ENCODE data around the gene PURB. TPM values are rescaled to one million over a fixed set of nuclear protein-coding genes. Genes with fewer than 3 reads are reported as not detected.

PURB gene
- total and polyA plus RNA-seq, 2 experiments from 2014 or later: 3.1 to 27.1 TPM

- no peaks in the 10 kb centered on the region for H3K27me3 ChIP-seq (ENCODE audit: insufficient read depth)
- H3K79me2 ChIP-seq (replicated peaks; ENCODE audit: insufficient read depth): no peaks in the 10 kb centered on the region
- no peak overlapping the region for H3K27ac ChIP-seq (ENCODE audit: low read depth)
- H3K4me2 ChIP-seq: no peak overlapping the region
- no peaks in the 10 kb centered on the region for H3K4me1 Mint-ChIP-seq
- peaks cover 52% of the 10 kb centered on the region for H3K36me3 Mint-ChIP-seq (ENCODE audit: low read depth)
- no peaks in the 10 kb centered on the region for H3K4me1 ChIP-seq (ENCODE audit: insufficient read depth)
- DNase-seq (ENCODE audit: low spot score) (no peak), ATAC-seq (no peak)
- peaks cover 34% of the 10 kb centered on the region for H3K36me3 ChIP-seq (ENCODE audit: insufficient read depth)
- H3K27me3 Mint-ChIP-seq (ENCODE audit: insufficient read depth, low read depth, poor library complexity): peaks cover 8% of the 10 kb centered on the region
- H3K9me2 ChIP-seq (ENCODE audit: insufficient read depth): no peaks in the 10 kb centered on the region
- no peak overlapping the region for H2AFZ ChIP-seq
- peaks cover 17% of the 10 kb centered on the region for H4K20me1 ChIP-seq (replicated peaks; ENCODE audit: insufficient read depth)
- TF ChIP-seq POLR2AphosphoS5 (IDR thresholded peaks at IDR 0.05; ENCODE audit: low read depth) (no peak), STAT1 (IDR thresholded peaks at IDR 0.05; ENCODE audit: unreplicated experiment) (no peak), ZNF331 (CRISPR knock-in tag; IDR thresholded peaks at IDR 0.05; ENCODE audit: low read depth) (no peak), JUNB (IDR thresholded peaks at IDR 0.05; ENCODE audit: unreplicated experiment) (no peak), CREB1 (CRISPR knock-in tag; IDR thresholded peaks at IDR 0.05; ENCODE audit: low read depth) (no peak), ZNF462 (CRISPR knock-in tag; IDR thresholded peaks at IDR 0.05) (no peak), ZNF114 (CRISPR knock-in tag; IDR thresholded peaks at IDR 0.05) (no peak), EZH2 (IDR thresholded peaks at IDR 0.05; ENCODE audit: low read depth, unreplicated experiment) (no peak), NANOG (IDR thresholded peaks at IDR 0.05; ENCODE audit: borderline replicate concordance) (no peak), EZH2phosphoT487 (IDR thresholded peaks at IDR 0.05; ENCODE audit: unreplicated experiment) (no peak)
- TF ChIP-seq, protein P1, sequence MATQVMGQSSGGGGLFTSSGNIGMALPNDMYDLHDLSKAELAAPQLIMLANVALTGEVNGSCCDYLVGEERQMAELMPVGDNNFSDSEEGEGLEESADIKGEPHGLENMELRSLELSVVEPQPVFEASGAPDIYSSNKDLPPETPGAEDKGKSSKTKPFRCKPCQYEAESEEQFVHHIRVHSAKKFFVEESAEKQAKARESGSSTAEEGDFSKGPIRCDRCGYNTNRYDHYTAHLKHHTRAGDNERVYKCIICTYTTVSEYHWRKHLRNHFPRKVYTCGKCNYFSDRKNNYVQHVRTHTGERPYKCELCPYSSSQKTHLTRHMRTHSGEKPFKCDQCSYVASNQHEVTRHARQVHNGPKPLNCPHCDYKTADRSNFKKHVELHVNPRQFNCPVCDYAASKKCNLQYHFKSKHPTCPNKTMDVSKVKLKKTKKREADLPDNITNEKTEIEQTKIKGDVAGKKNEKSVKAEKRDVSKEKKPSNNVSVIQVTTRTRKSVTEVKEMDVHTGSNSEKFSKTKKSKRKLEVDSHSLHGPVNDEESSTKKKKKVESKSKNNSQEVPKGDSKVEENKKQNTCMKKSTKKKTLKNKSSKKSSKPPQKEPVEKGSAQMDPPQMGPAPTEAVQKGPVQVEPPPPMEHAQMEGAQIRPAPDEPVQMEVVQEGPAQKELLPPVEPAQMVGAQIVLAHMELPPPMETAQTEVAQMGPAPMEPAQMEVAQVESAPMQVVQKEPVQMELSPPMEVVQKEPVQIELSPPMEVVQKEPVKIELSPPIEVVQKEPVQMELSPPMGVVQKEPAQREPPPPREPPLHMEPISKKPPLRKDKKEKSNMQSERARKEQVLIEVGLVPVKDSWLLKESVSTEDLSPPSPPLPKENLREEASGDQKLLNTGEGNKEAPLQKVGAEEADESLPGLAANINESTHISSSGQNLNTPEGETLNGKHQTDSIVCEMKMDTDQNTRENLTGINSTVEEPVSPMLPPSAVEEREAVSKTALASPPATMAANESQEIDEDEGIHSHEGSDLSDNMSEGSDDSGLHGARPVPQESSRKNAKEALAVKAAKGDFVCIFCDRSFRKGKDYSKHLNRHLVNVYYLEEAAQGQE (IDR thresholded peaks at IDR 0.05; ENCODE audit: unreplicated experiment): no peak
- TF ChIP-seq, protein P2, sequence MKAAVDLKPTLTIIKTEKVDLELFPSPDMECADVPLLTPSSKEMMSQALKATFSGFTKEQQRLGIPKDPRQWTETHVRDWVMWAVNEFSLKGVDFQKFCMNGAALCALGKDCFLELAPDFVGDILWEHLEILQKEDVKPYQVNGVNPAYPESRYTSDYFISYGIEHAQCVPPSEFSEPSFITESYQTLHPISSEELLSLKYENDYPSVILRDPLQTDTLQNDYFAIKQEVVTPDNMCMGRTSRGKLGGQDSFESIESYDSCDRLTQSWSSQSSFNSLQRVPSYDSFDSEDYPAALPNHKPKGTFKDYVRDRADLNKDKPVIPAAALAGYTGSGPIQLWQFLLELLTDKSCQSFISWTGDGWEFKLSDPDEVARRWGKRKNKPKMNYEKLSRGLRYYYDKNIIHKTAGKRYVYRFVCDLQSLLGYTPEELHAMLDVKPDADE (IDR thresholded peaks at IDR 0.05): no peak
- TF ChIP-seq, protein P3, sequence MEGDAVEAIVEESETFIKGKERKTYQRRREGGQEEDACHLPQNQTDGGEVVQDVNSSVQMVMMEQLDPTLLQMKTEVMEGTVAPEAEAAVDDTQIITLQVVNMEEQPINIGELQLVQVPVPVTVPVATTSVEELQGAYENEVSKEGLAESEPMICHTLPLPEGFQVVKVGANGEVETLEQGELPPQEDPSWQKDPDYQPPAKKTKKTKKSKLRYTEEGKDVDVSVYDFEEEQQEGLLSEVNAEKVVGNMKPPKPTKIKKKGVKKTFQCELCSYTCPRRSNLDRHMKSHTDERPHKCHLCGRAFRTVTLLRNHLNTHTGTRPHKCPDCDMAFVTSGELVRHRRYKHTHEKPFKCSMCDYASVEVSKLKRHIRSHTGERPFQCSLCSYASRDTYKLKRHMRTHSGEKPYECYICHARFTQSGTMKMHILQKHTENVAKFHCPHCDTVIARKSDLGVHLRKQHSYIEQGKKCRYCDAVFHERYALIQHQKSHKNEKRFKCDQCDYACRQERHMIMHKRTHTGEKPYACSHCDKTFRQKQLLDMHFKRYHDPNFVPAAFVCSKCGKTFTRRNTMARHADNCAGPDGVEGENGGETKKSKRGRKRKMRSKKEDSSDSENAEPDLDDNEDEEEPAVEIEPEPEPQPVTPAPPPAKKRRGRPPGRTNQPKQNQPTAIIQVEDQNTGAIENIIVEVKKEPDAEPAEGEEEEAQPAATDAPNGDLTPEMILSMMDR (conservative IDR thresholded peaks at IDR 0.05; ENCODE audit: low read depth in 2 of 2): no peak
- no peak overlapping the region for H3K4me3 Mint-ChIP-seq
- H3K4me3 ChIP-seq: no peak overlapping the region
- no peaks in the 10 kb centered on the region for H3K9me3 Mint-ChIP-seq
- H3F3A ChIP-seq (replicated peaks; ENCODE audit: low read depth): 0 out of 2 replicates have a peak, but pooled peaks cover 2% of the 10 kb centered on the region
- no peak overlapping the region; the same call in 1 of the 2 replicates for H3K27ac Mint-ChIP-seq
These were observed 57.8 kb downstream of the PURB start for GRCh38 chr7:44827567-44827966.

Data from GM23338 (cell line).